Measurements from ENCODE around the gene CREBBP. TPM values are rescaled to one million over a fixed set of nuclear protein-coding genes. Genes with fewer than 3 reads are reported as not detected.

Gene CREBBP
- total RNA-seq, 2 experiments from 2014 or later, result 36.0 to 72.3 TPM

DNA sequence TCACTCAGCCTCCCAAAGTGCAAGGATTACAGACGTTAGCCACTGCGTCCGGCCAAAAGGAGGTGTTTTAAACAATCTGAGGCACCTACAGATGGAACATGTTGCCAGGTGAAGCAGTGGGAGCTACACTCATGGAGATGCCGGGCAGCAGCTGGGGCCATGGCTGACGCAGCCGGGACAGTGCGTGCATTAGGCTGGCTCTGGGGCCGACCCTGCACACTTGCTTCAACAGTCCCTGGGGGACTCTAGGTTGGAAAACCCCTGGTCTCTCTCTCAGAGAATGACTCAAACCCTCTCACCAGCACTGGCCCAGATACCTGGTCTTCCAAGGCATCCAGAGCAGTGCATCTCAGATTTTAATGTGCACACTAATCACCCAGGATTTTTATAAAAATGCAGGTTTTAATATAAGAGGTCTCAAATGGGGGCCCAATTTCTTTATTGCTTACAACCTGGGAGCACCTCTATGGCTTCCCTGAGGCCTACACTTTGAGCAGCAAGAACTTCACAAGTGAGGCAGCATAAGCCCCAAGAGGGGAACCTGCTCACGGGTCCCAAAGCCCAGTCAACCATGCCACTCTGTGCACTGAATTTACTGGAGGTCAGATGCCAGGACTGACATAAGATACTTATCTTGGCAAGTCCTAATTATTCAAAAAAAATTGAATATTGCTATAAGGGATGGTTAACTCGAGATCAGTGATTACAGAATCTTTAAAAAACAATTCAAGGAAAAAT lies 92.4 kb downstream of the CREBBP start:
- POLR2A ChIA-PET, result no interaction called here
- H3K36me3 ChIP-seq (ENCODE audit: insufficient read depth, low read length), result peaks cover 48% of the 10 kb centered on the region
- no peaks in the 10 kb centered on the region for H4K20me1 ChIP-seq (ENCODE audit: insufficient read depth, low read length)
- H3K79me2 ChIP-seq (ENCODE audit: insufficient read depth, low read depth, low read length), result no peaks in the 10 kb centered on the region
- DNase-seq (ENCODE audit: low spot score), result no peak
- no peak overlapping the region for H3K4me2 ChIP-seq (ENCODE audit: low read length)
- CTCF ChIA-PET (ENCODE audit: unreplicated experiment), result no interaction called here
- H2AFZ ChIP-seq (ENCODE audit: low read length), result no peak overlapping the region
- BruUV-seq (replicated peaks), result no TSS peak
- no peaks in the 10 kb centered on the region for H3K9me3 ChIP-seq (ENCODE audit: low read length)
- no peak overlapping the region for H3K27ac ChIP-seq (ENCODE audit: low read depth, low read length, poor library complexity, severe bottlenecking)
- H3K9me2 ChIP-seq (ENCODE audit: insufficient read depth, low read length), result no peaks in the 10 kb centered on the region
- H3K4me1 ChIP-seq (ENCODE audit: insufficient read depth, low read length, poor library complexity, severe bottlenecking), result no peaks in the 10 kb centered on the region
- H3K4me3 ChIP-seq (ENCODE audit: low read depth, low read length, poor library complexity, severe bottlenecking), result no peak overlapping the region
- intact Hi-C loops (cut with micrococcal nuclease; ENCODE audit: unreplicated experiment), result no loop called here
- TF ChIP-seq, protein P1, sequence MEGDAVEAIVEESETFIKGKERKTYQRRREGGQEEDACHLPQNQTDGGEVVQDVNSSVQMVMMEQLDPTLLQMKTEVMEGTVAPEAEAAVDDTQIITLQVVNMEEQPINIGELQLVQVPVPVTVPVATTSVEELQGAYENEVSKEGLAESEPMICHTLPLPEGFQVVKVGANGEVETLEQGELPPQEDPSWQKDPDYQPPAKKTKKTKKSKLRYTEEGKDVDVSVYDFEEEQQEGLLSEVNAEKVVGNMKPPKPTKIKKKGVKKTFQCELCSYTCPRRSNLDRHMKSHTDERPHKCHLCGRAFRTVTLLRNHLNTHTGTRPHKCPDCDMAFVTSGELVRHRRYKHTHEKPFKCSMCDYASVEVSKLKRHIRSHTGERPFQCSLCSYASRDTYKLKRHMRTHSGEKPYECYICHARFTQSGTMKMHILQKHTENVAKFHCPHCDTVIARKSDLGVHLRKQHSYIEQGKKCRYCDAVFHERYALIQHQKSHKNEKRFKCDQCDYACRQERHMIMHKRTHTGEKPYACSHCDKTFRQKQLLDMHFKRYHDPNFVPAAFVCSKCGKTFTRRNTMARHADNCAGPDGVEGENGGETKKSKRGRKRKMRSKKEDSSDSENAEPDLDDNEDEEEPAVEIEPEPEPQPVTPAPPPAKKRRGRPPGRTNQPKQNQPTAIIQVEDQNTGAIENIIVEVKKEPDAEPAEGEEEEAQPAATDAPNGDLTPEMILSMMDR (conservative IDR thresholded peaks at IDR 0.05; ENCODE audit: low read length), result no peak
- no peak for TF ChIP-seq EZH2phosphoT487 (IDR thresholded peaks at IDR 0.05; ENCODE audit: borderline replicate concordance, low read depth, low read length)

DNA sequence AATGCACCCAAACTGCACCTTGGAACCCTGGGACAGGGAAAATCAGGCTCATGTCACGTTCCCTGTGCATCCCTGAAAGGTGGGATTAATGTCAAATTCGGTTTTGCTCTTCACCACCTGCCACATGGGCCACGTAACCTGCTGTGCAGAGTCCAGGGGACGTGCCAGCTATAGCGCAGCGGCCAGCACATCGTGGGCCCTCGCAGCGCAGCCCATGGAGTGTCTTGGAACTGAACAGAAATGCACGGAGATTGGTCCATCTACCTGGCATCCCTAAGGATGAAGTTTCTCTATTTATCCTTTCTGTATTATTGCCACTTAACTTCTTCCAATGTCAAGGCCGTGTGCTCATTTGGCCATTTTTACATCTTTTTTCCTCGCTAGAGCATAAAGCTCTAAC lies 95.1 kb downstream of the CREBBP start:
- Histone ChIP-seq H3K9me2 (ENCODE audit: insufficient read depth, low read length) (no peaks in the 10 kb centered on the region), H3K4me1 (ENCODE audit: insufficient read depth, low read length, poor library complexity, severe bottlenecking) (no peaks in the 10 kb centered on the region), H3K36me3 (ENCODE audit: insufficient read depth, low read length) (peaks cover 45% of the 10 kb centered on the region), H4K20me1 (ENCODE audit: insufficient read depth, low read length) (no peaks in the 10 kb centered on the region), H3K79me2 (ENCODE audit: insufficient read depth, low read depth, low read length) (no peaks in the 10 kb centered on the region), H3K4me3 (ENCODE audit: low read depth, low read length, poor library complexity, severe bottlenecking) (no peak overlapping the region), H2AFZ (ENCODE audit: low read length) (no peak overlapping the region), H3K27ac (ENCODE audit: low read depth, low read length, poor library complexity, severe bottlenecking) (no peak overlapping the region), H3K9me3 (ENCODE audit: low read length) (no peaks in the 10 kb centered on the region), H3K4me2 (ENCODE audit: low read length) (no peak overlapping the region)
- TF ChIP-seq, protein P1 (conservative IDR thresholded peaks at IDR 0.05; ENCODE audit: low read length), result no peak
- TF ChIP-seq EZH2phosphoT487 (IDR thresholded peaks at IDR 0.05; ENCODE audit: borderline replicate concordance, low read depth, low read length), result no peak
- BruUV-seq (replicated peaks), result no TSS peak
- intact Hi-C loops (cut with micrococcal nuclease; ENCODE audit: unreplicated experiment), result no loop called here
- no peak for DNase-seq (ENCODE audit: low spot score)
- CTCF ChIA-PET (ENCODE audit: unreplicated experiment), result no interaction called here
- POLR2A ChIA-PET, result interaction anchor here (0.7 to 1.0 kb wide), 2 partner anchors 14 to 41 kb away, joined by 3 read pairs; no protein-coding TSS in a partner anchor

DNA sequence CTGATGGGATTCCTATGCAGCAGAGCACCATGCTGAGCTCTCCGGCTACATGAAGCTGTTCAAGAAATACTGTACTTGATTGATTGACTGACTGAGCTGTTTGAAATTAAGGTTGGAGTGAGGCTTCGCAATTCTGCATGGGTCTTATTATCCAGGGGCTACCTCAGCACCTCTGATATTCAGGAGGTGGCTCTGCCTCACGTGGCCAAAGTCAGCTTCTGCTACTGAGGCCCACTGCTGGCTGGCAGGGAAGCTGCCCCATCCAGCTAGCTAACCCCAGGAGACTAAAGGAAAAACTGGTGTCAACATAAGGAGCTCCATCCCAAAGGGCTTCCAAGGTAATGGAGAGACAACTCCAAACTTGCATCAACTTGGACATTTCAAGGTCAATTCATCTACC lies 97.0 kb downstream of the CREBBP start:
- H4K20me1 ChIP-seq (ENCODE audit: insufficient read depth, low read length), result no peaks in the 10 kb centered on the region
- H3K9me2 ChIP-seq (ENCODE audit: insufficient read depth, low read length), result no peaks in the 10 kb centered on the region
- no peaks in the 10 kb centered on the region for H3K4me1 ChIP-seq (ENCODE audit: insufficient read depth, low read length, poor library complexity, severe bottlenecking)
- intact Hi-C loops (cut with micrococcal nuclease; ENCODE audit: unreplicated experiment), result no loop called here
- no peak for DNase-seq (ENCODE audit: low spot score)
- POLR2A ChIA-PET, result no interaction called here
- no peaks in the 10 kb centered on the region for H3K79me2 ChIP-seq (ENCODE audit: insufficient read depth, low read depth, low read length)
- TF ChIP-seq, protein P1 (conservative IDR thresholded peaks at IDR 0.05; ENCODE audit: low read length), result no peak
- TF ChIP-seq EZH2phosphoT487 (IDR thresholded peaks at IDR 0.05; ENCODE audit: borderline replicate concordance, low read depth, low read length), result no peak
- peaks cover 52% of the 10 kb centered on the region for H3K36me3 ChIP-seq (ENCODE audit: insufficient read depth, low read length)
- CTCF ChIA-PET (ENCODE audit: unreplicated experiment), result no interaction called here
- no peak overlapping the region for H3K27ac ChIP-seq (ENCODE audit: low read depth, low read length, poor library complexity, severe bottlenecking)
- no peak overlapping the region for H3K4me3 ChIP-seq (ENCODE audit: low read depth, low read length, poor library complexity, severe bottlenecking)
- H3K9me3 ChIP-seq (ENCODE audit: low read length), result no peaks in the 10 kb centered on the region
- BruUV-seq (replicated peaks), result TSS peak; percentile 10
- no peak overlapping the region for H3K4me2 ChIP-seq (ENCODE audit: low read length)
- no peak overlapping the region for H2AFZ ChIP-seq (ENCODE audit: low read length)

Data from OCI-LY7 (cell line).